MM.1S (cell line): ENCODE results near the gene GASK1A.

Source experiments
- CTCF ChIP-seq: fragments of 300-600 bp; sonication (generic); IDR thresholded peaks from 2 replicates; pipeline ENCODE4 v1.5.1; 2016; ENCODE audit warnings: antibody characterized with exemption, low read length, mixed read lengths
- EZH2 ChIP-seq: fragments of 300-600 bp; sonication (generic); optimal IDR thresholded peaks from 2 replicates; pipeline ENCODE3; 2017; ENCODE audit warnings: low read depth, mild to moderate bottlenecking, antibody characterized with exemption, low read length, mixed read lengths
- EZH2phosphoT487 ChIP-seq: fragments of 300-600 bp; sonication (generic); IDR thresholded peaks from 2 replicates; pipeline ENCODE4 v1.6.1; 2018; ENCODE audit warnings: antibody characterized with exemption, low read length

GRCh38 chr3:42975955-42976354 lies 3.2 kb upstream of the GASK1A start:
- no peak for TF ChIP-seq EZH2phosphoT487
- TF ChIP-seq CTCF, result no peak
- no peak for TF ChIP-seq EZH2
